Measurements from ENCODE around the gene EFNA3. TPM values are rescaled to one million over a fixed set of nuclear protein-coding genes. Genes with fewer than 3 reads are reported as not detected.
A peak's percentile ranks its signal among the peaks of the same experiment; 100 is the strongest.

Gene EFNA3
- total and polyA plus RNA-seq, 9 of the 15 experiments (the other 6 are each of a cell fraction or from before 2014, with no cell fraction given) = 0.59 to 7.9 (median 4.7) TPM

DNA sequence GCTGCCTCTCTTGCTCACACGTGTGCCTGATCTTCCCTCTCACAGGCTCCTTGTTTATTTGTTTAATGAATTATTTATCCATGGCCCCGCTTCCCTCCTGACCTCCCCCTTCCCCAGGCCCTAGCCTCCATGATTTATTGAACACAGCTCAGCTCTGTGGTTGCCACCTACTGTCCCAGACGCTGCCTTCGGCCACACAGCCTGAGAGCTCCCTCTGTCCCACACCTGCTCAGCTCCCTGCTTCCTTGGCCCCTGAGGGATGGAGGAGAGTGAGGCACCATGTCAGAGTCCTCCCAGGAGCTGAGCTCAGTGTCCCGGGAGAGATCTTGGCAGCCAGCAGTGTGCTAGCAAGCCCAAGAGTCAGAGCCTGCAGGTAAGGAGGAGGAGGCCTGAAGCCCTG lies 3.1 kb upstream of the EFNA3 start:
- Histone ChIP-seq H3K4me1 (replicated peaks in 1 of 2; ENCODE audit: control insufficient read depth in 2 of 2, insufficient read depth in 2 of 2, low read length in 2 of 2) (peaks cover 40 to 57% of the 10 kb centered on the region in 2 experiments), H3K4me3 (no peak overlapping the region), H3K27ac (ENCODE audit: extremely low read depth, low read depth, low read length) (no peak overlapping the region), H3K9me3 (replicated peaks; ENCODE audit: control insufficient read depth, insufficient read depth, low read depth, low read length) (no peaks in the 10 kb centered on the region), H3K4me2 (ENCODE audit: insufficient read depth, low read length) (no peak overlapping the region), H4K20me1 (replicated peaks; ENCODE audit: control insufficient read depth, insufficient read depth, low read length) (no peaks in the 10 kb centered on the region; the same call in 1 of the 2 replicates), H3K79me2 (ENCODE audit: control insufficient read depth, insufficient read depth, low read length) (peaks cover 3% of the 10 kb centered on the region; the same call in 2 of the 3 replicates), H3K9me1 (ENCODE audit: control insufficient read depth, insufficient read depth, low read length) (peaks cover 6% of the 10 kb centered on the region), H3K27me3 (ENCODE audit: control insufficient read depth in 2 of 2, insufficient read depth in 2 of 2, low read length in 2 of 2) (no peaks in the 10 kb centered on the region), H3K9ac (ENCODE audit: insufficient read depth in 1 of 2, low read depth in 2 of 2, low read length in 2 of 2) (peak overlapping the region in 1 of 2 experiments; percentile 81; a peak in 2 of 4 replicates), H3K36me3 (ENCODE audit: control insufficient read depth, insufficient read depth, low read length) (no peaks in the 10 kb centered on the region), H2AFZ (ENCODE audit: low read depth, low read length) (no peak overlapping the region)
- ChIA-PET POLR2A (interaction anchor here (0.6 to 1.1 kb wide), 5 partner anchors 11 to 181 kb away, joined by 3 to 4 read pairs (median 3); no protein-coding TSS in a partner anchor), CTCF (ENCODE audit: low intra/inter-chr PET ratio) (no interaction called here)
- ATAC-seq (no peak), FAIRE-seq (no peak), DNase-seq (ENCODE audit: extremely low read depth in 1 of 4, low spot score in 3 of 4) (no peak)
- no TSS peak for BruUV-seq (replicated peaks)
- WGBS (ENCODE audit: insufficient coverage, low coverage, missing lambda C conversion rate) = 32% methylated on average over 5 of the region's 5 CpGs
- intact Hi-C loops (cut with micrococcal nuclease) (loop anchor here (5.0 kb wide), 1 partner anchor 73 kb away; the partner anchor contains the start of gene ZBTB7B), in situ Hi-C loops (cut with MboI) (no loop called here)
- TF ChIP-seq CAMTA2 (CRISPR knock-in tag; conservative IDR thresholded peaks at IDR 0.05) (no peak), ZNF274 (IDR thresholded peaks at IDR 0.05; ENCODE audit: borderline replicate concordance, low read depth, low read length) (no peak), SRSF3 (IDR thresholded peaks at IDR 0.05; ENCODE audit: insufficient read depth, low read length) (no peak), MXI1 (IDR thresholded peaks at IDR 0.05; ENCODE audit: low read depth, low read length) (no peak), TAF15 (IDR thresholded peaks at IDR 0.05; ENCODE audit: low read depth, low read length) (no peak)
- TF ChIP-seq, protein P1, sequence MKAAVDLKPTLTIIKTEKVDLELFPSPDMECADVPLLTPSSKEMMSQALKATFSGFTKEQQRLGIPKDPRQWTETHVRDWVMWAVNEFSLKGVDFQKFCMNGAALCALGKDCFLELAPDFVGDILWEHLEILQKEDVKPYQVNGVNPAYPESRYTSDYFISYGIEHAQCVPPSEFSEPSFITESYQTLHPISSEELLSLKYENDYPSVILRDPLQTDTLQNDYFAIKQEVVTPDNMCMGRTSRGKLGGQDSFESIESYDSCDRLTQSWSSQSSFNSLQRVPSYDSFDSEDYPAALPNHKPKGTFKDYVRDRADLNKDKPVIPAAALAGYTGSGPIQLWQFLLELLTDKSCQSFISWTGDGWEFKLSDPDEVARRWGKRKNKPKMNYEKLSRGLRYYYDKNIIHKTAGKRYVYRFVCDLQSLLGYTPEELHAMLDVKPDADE (conservative IDR thresholded peaks at IDR 0.05; ENCODE audit: control insufficient read depth, low read depth, low read length) = no peak
- TF ChIP-seq, protein P2, sequence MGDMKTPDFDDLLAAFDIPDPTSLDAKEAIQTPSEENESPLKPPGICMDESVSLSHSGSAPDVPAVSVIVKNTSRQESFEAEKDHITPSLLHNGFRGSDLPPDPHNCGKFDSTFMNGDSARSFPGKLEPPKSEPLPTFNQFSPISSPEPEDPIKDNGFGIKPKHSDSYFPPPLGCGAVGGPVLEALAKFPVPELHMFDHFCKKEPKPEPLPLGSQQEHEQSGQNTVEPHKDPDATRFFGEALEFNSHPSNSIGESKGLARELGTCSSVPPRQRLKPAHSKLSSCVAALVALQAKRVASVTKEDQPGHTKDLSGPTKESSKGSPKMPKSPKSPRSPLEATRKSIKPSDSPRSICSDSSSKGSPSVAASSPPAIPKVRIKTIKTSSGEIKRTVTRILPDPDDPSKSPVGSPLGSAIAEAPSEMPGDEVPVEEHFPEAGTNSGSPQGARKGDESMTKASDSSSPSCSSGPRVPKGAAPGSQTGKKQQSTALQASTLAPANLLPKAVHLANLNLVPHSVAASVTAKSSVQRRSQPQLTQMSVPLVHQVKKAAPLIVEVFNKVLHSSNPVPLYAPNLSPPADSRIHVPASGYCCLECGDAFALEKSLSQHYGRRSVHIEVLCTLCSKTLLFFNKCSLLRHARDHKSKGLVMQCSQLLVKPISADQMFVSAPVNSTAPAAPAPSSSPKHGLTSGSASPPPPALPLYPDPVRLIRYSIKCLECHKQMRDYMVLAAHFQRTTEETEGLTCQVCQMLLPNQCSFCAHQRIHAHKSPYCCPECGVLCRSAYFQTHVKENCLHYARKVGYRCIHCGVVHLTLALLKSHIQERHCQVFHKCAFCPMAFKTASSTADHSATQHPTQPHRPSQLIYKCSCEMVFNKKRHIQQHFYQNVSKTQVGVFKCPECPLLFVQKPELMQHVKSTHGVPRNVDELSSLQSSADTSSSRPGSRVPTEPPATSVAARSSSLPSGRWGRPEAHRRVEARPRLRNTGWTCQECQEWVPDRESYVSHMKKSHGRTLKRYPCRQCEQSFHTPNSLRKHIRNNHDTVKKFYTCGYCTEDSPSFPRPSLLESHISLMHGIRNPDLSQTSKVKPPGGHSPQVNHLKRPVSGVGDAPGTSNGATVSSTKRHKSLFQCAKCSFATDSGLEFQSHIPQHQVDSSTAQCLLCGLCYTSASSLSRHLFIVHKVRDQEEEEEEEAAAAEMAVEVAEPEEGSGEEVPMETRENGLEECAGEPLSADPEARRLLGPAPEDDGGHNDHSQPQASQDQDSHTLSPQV (IDR thresholded peaks at IDR 0.05) = no peak
- TF ChIP-seq, protein P3, sequence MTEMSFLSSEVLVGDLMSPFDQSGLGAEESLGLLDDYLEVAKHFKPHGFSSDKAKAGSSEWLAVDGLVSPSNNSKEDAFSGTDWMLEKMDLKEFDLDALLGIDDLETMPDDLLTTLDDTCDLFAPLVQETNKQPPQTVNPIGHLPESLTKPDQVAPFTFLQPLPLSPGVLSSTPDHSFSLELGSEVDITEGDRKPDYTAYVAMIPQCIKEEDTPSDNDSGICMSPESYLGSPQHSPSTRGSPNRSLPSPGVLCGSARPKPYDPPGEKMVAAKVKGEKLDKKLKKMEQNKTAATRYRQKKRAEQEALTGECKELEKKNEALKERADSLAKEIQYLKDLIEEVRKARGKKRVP (CRISPR knock-in tag; IDR thresholded peaks at IDR 0.05) = no peak
- TF ChIP-seq, protein P4, sequence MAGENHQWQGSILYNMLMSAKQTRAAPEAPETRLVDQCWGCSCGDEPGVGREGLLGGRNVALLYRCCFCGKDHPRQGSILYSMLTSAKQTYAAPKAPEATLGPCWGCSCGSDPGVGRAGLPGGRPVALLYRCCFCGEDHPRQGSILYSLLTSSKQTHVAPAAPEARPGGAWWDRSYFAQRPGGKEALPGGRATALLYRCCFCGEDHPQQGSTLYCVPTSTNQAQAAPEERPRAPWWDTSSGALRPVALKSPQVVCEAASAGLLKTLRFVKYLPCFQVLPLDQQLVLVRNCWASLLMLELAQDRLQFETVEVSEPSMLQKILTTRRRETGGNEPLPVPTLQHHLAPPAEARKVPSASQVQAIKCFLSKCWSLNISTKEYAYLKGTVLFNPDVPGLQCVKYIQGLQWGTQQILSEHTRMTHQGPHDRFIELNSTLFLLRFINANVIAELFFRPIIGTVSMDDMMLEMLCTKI (IDR thresholded peaks at IDR 0.05; ENCODE audit: partially characterized antibody) = no peak
